Kidney (tissue), 14 donors: ENCODE results near the gene GYPC. TPM values are rescaled to one million over a fixed set of nuclear protein-coding genes. Genes with fewer than 3 reads are reported as not detected.
A peak's percentile ranks its signal among the peaks of the same experiment; 100 is the strongest.

Experiments
- DNase-seq, 5 donors: peaks; one replicate each; pipeline ENCODE4 v3.0.0-alpha.2; 2013 to 2020
- FAIRE-seq: peaks from 2 replicates; lab custom pipeline; 2012; peaks lifted over from hg19 to GRCh38; lab: Jason Lieb, UNC
- H3K27ac ChIP-seq, 2 donors: one replicate each; pipeline ENCODE4 v1.7.0; 2013; ENCODE audit warnings: low read depth in 2 of 2, low read length in 2 of 2, inconsistent platforms in 1 of 2
- H3K27me3 ChIP-seq: one replicate; pipeline ENCODE4 v1.7.1; 2013; ENCODE audit warnings: low read length, inconsistent platforms; ENCODE audit not compliant: control insufficient read depth, insufficient read depth
- H3K36me3 ChIP-seq, 3 donors: one replicate each; pipeline versions ENCODE4 v1.7.0 to v1.7.1; 2013; ENCODE audit warnings: low read length in 3 of 3, control low read depth in 1 of 3, inconsistent platforms in 1 of 3; ENCODE audit not compliant: insufficient read depth in 3 of 3, control insufficient read depth in 2 of 3
- H3K4me1 ChIP-seq, 3 donors: one replicate each; pipeline versions ENCODE4 v1.7.0 to v1.7.1; 2013; ENCODE audit warnings: low read length in 3 of 3, inconsistent platforms in 1 of 3, low read depth in 1 of 3; ENCODE audit not compliant: control insufficient read depth in 2 of 3, insufficient read depth in 2 of 3
- H3K4me3 ChIP-seq, 3 donors: one replicate each; pipeline versions ENCODE4 v1.7.0 to v1.8.1; 2013; ENCODE audit warnings: low read length in 3 of 3, control low read depth in 1 of 3, inconsistent platforms in 1 of 3
- H3K9ac ChIP-seq, 3 donors: one replicate each; pipeline versions ENCODE4 v1.7.0 to v1.7.1; 2013; ENCODE audit warnings: low read length in 3 of 3, control low read depth in 1 of 3, inconsistent platforms in 1 of 3
- H3K9me3 ChIP-seq, 3 donors: one replicate each; pipeline versions ENCODE4 v1.7.0 to v1.7.1; 2013; ENCODE audit warnings: low read length in 3 of 3, control low read depth in 1 of 3, inconsistent platforms in 1 of 3; ENCODE audit not compliant: control insufficient read depth in 2 of 3, insufficient read depth in 1 of 3
- CTCF ChIP-seq: IDR thresholded peaks from 3 replicates; pipeline ENCODE4 v1.5.1; 2012; ENCODE audit warnings: mild to moderate bottlenecking, moderate library complexity, borderline replicate concordance; ENCODE audit not compliant: insufficient read depth; ENCODE audit errors: extremely low read depth
- intact Hi-C: fragments of 100-400 bp; cut with DNase I; formaldehyde crosslinking; loops from one replicate; pipeline ENCODE4 v1.11.1; 2022
- polyA plus RNA-seq: library from polyadenylated mRNA; stranded (reverse); fragments of 350-450 nt; fragmentation: Illumina TruSeq; extraction: RNeasy Lipid Tissue Mini Kit (QIAGEN cat#74804); gene quantifications from one replicate; pipeline ENCODE4 v1.2.3, GENCODE V29; 2014; ENCODE audit warnings: low read depth, low replicate concordance; ENCODE audit not compliant: insufficient read depth
- total RNA-seq: library from RNA; stranded (reverse); fragmentation: NEBNext Ultra II Directional; extraction: Animal tissue kit (Norgen Biotek cat#: 25700); gene quantifications from one replicate; pipeline ENCODE4 v1.2.1, GENCODE V29; 2021
- donor health status: control.
- donor health status: control.
- donor health status: control.
- donor health status: control.
- donor health status: control.
- donor health status: DM: yes; HTN: yes; CAD: no.
- donor health status: Normal renal cell carcinoma (clear cell type).

Gene GYPC
- total and polyA plus RNA-seq, 2 donors from 2014 or later: 51.1 to 61.9 TPM

GRCh38 chr2:126653761-126654160 is 2.2 kb upstream of the GYPC start:
- FAIRE-seq (no peak), DNase-seq (no peak)
- no peak overlapping the region for H3K9ac ChIP-seq
- H3K9me3 ChIP-seq: no peaks in the 10 kb centered on the region
- no peak overlapping the region for H3K27ac ChIP-seq
- no peak overlapping the region for H3K4me3 ChIP-seq
- intact Hi-C loops: no loop called here
- H3K36me3 ChIP-seq: no peaks in the 10 kb centered on the region
- TF ChIP-seq CTCF: no peak
- H3K4me1 ChIP-seq: peaks cover 0 to 17% (median 5%) of the 10 kb centered on the region in 3 donors
- H3K27me3 ChIP-seq: no peaks in the 10 kb centered on the region

DNA sequence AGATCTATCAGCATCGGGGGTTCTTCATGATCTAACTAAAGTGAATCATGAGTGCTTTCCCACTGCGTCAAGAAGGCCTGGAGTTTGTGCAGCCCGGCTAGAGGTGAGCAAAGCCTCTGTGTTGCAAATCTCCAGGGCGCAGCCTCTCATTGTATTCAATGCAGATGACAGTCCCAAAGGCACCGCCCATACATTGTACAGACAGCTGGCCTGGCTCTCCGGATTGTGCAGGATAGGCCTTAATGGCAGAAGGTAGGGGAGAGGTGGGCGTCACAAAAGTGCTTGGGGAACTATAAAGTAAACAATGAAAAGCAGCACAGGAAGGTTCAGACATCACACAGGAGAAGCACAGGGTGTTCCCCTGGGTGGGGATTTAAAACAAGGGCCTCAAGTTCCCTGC is 907 bp upstream of the GYPC start:
- Histone ChIP-seq H3K36me3 (no peaks in the 10 kb centered on the region), H3K9ac (no peak overlapping the region), H3K9me3 (no peaks in the 10 kb centered on the region), H3K27me3 (no peaks in the 10 kb centered on the region), H3K4me3 (peak overlapping the region in 1 of 3 donors; percentile 76), H3K4me1 (peaks cover 0 to 26% (median 5%) of the 10 kb centered on the region in 3 donors), H3K27ac (peak overlapping the region; percentile 81 to 94)
- no peak for FAIRE-seq
- peak in 1 of 5 donors; percentile 44 for DNase-seq
- no peak for TF ChIP-seq CTCF
- intact Hi-C loops: no loop called here

GRCh38 chr2:126656431-126657147 is 631 bp downstream of the GYPC start:
- H3K36me3 ChIP-seq: no peaks in the 10 kb centered on the region
- H3K27ac ChIP-seq: peak overlapping the region; percentile 81 to 94
- peak overlapping the region; percentile 31 to 76 (median 60) for H3K4me3 ChIP-seq
- TF ChIP-seq CTCF: no peak
- intact Hi-C loops: no loop called here
- no peaks in the 10 kb centered on the region for H3K9me3 ChIP-seq
- H3K9ac ChIP-seq: peak overlapping the region; percentile 49 to 91 (median 67)
- DNase-seq (peak; percentile 70 to 86 (median 75)), FAIRE-seq (no peak)
- H3K4me1 ChIP-seq: peaks cover 0 to 30% (median 5%) of the 10 kb centered on the region in 3 donors
- H3K27me3 ChIP-seq: no peaks in the 10 kb centered on the region
